Progenitor cell of endocrine pancreas (in vitro differentiated cells): ENCODE measurements around the gene COL6A3. TPM values are rescaled to one million over a fixed set of nuclear protein-coding genes. Genes with fewer than 3 reads are reported as not detected.

Source experiments
- DNase-seq: peaks from one replicate; pipeline ENCODE4 v3.0.0; 2021; ENCODE audit warnings: low spot score; ENCODE audit not compliant: unreplicated experiment
- H3K27ac Mint-ChIP-seq: 2 replicates; pipeline ENCODE4 v1.8.0; 2021; ENCODE audit warnings: mild to moderate bottlenecking, moderate library complexity, mixed read lengths
- H3K27me3 Mint-ChIP-seq: 2 replicates; pipeline ENCODE4 v1.8.0; 2021; ENCODE audit warnings: mixed read lengths
- H3K36me3 Mint-ChIP-seq: 2 replicates; pipeline ENCODE4 v1.8.0; 2022; ENCODE audit warnings: mixed read lengths; ENCODE audit not compliant: insufficient read depth
- H3K4me1 Mint-ChIP-seq: 2 replicates; pipeline ENCODE4 v1.8.0; 2021; ENCODE audit warnings: low read depth, mixed read lengths
- H3K4me3 Mint-ChIP-seq: 2 replicates; pipeline ENCODE4 v1.8.0; 2021; ENCODE audit warnings: low read depth, mild to moderate bottlenecking, moderate library complexity, mixed read lengths
- H3K9me3 Mint-ChIP-seq: 2 replicates; pipeline ENCODE4 v1.8.0; 2021; ENCODE audit warnings: low read depth, mixed read lengths
- total RNA-seq: library from RNA; stranded (reverse); gene quantifications from 2 replicates; pipeline ENCODE4 v1.2.1, GENCODE V29; 2021
- TF ChIP-seq, protein P1 (sequence below): fragments of 200-600 bp; sonication (generic); IDR thresholded peaks from one replicate; pipeline ENCODE4 v1.5.0; 2021; ENCODE audit warnings: antibody characterized with exemption, mild to moderate bottlenecking; ENCODE audit not compliant: unreplicated experiment

Gene COL6A3
- total RNA-seq, 1 donor from 2014 or later = 1.0 TPM

DNA sequence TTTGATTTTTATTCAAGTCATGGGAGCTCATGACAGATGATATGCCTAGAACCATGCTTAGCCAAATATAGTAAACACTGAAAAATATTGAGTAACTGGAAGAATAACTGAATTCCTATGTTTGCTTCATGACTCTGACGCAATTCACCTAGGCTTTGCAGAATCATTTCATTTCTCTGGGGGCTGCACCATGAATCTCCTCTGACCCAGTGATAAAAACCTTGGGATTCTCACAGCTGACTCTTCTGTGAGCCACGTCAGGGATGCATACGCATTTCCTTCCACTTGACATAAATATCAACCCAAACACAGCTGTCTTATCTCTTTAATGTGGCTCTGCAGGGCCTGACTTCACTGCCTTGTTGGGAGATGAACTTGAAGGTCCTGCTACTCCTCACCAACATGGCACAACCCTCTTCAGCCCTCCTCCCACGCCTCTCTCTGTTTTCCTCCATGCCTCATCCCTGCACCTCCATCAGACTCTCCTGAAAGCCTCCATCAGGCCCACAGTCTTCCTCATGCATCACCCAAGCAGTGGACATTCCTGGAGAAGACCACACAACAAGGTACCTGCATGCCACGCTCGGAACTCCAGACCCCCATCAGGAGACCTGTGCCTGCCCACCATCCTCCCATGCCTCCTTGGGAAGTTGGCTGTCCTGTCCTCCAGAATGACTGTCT lies 29.8 kb downstream of the COL6A3 start:
- Mint-ChIP-seq H3K4me3 (no peak overlapping the region), H3K4me1 (no peaks in the 10 kb centered on the region), H3K27me3 (peaks cover 30% of the 10 kb centered on the region), H3K9me3 (no peaks in the 10 kb centered on the region), H3K27ac (no peak overlapping the region), H3K36me3 (no peaks in the 10 kb centered on the region)
- no peak for DNase-seq
- TF ChIP-seq, protein P1, sequence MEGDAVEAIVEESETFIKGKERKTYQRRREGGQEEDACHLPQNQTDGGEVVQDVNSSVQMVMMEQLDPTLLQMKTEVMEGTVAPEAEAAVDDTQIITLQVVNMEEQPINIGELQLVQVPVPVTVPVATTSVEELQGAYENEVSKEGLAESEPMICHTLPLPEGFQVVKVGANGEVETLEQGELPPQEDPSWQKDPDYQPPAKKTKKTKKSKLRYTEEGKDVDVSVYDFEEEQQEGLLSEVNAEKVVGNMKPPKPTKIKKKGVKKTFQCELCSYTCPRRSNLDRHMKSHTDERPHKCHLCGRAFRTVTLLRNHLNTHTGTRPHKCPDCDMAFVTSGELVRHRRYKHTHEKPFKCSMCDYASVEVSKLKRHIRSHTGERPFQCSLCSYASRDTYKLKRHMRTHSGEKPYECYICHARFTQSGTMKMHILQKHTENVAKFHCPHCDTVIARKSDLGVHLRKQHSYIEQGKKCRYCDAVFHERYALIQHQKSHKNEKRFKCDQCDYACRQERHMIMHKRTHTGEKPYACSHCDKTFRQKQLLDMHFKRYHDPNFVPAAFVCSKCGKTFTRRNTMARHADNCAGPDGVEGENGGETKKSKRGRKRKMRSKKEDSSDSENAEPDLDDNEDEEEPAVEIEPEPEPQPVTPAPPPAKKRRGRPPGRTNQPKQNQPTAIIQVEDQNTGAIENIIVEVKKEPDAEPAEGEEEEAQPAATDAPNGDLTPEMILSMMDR = no peak

DNA sequence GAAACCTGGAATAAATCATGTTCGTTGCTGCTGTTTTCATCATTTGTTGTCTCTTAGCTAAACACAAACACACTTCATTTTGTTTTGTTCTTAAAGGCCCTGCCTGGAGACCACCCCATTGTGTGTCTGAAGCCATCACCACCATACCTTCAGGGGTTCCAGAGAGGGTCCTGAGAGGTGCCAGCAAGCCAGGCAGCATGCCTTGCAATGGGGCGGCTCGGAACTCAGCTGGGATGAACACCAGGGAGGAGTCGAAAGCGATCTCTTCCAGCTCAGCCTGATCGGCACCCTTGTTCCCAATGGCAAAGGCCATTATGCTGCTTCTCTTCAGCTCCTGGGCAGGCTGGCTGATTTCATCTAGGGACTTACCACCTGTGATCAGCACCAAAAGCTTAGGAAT lies 33.2 kb downstream of the COL6A3 start:
- Mint-ChIP-seq H3K9me3 (no peaks in the 10 kb centered on the region), H3K27ac (no peak overlapping the region), H3K4me1 (no peaks in the 10 kb centered on the region), H3K27me3 (peaks cover 41% of the 10 kb centered on the region), H3K36me3 (no peaks in the 10 kb centered on the region), H3K4me3 (no peak overlapping the region)
- TF ChIP-seq, protein P1 = no peak
- no peak for DNase-seq

DNA sequence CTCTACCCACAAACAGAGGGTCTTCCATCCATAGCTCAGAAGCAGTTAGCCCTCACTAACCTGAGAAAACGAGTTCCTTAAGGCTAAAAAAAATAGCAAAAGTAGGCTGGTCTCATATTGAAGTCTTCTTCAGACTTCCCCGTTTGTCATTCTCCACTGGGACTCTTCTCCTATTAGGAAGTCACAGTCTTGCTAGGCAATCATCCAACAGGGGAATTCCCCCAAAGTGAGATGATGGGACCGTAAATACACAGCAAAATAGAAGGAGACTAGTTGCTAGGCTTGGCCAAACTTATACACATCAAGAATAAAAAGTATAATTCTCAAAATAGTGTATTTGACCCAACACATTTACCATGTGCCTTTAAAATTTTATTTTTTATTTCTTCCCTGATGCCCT lies 34.3 kb downstream of the COL6A3 start:
- Mint-ChIP-seq H3K27me3 (peaks cover 41% of the 10 kb centered on the region), H3K27ac (no peak overlapping the region), H3K36me3 (no peaks in the 10 kb centered on the region), H3K4me1 (no peaks in the 10 kb centered on the region), H3K9me3 (no peaks in the 10 kb centered on the region), H3K4me3 (no peak overlapping the region)
- TF ChIP-seq, protein P1 = no peak
- no peak for DNase-seq

DNA sequence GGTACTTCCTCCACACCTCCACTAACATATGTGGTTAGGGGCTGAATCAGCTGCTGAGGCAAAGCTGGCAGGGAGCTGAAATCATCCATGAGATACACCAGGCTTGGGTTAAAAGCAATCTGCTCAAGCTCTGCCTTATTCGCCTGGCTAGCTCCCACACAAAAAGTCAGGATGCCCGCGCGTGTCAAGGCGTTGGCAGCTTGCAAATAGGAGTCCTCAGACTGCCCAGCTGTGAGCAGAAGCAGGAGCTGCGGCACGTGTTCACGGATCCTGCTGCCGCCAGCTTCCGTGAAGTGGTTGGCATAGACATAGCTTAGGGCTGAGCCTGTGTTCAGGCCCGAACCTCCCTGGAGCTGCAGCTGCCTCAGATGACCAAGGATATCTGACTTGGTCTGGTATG lies 35.3 kb downstream of the COL6A3 start:
- DNase-seq = no peak
- TF ChIP-seq, protein P1 = no peak
- no peaks in the 10 kb centered on the region for H3K9me3 Mint-ChIP-seq
- no peaks in the 10 kb centered on the region for H3K36me3 Mint-ChIP-seq
- no peak overlapping the region for H3K27ac Mint-ChIP-seq
- peaks cover 35% of the 10 kb centered on the region for H3K27me3 Mint-ChIP-seq
- no peaks in the 10 kb centered on the region for H3K4me1 Mint-ChIP-seq
- no peak overlapping the region for H3K4me3 Mint-ChIP-seq

DNA sequence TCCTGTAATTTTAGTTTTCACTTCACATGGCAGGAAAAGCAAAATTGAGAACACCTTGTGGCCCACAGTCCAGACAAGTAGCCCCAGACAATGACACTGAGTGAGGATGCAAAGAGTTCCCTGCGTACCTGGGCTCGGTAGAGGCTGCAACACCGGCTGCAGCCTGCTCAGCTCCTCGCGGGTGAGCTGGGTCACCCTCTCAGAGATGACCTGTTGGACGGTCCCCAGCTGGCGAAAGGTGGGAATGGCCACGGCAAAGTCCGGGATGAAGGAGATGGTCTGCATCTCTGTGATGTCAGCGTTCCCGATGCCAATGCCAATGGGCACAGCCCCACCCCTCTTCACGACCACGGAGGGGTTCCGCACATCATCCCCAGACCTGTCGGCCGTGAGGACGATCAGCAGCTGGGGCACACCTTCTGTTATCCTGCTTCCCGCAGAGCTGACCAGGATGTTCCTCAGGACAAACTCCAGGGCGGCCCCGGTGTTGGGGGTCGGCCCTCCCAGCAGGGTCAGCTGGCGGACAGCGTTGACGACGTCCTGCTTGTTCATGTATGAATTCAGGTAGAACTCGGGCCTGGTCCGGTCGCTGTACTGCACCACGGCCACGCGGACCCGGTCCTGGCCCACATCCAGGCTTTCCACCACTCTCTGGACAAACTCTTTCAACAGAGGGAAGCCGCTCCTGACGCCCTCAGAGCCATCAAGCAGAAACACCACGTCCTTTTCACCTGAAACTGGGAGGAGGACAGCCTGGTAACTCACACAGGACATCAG lies 39.5 kb downstream of the COL6A3 start:
- no peak for DNase-seq
- Mint-ChIP-seq H3K27me3 (peaks cover 28% of the 10 kb centered on the region), H3K9me3 (no peaks in the 10 kb centered on the region), H3K27ac (no peak overlapping the region), H3K4me3 (no peak overlapping the region), H3K4me1 (no peaks in the 10 kb centered on the region), H3K36me3 (no peaks in the 10 kb centered on the region)
- TF ChIP-seq, protein P1 = no peak
